ENCODE data around the gene AQP12B.

AQP12B gene

DNA sequence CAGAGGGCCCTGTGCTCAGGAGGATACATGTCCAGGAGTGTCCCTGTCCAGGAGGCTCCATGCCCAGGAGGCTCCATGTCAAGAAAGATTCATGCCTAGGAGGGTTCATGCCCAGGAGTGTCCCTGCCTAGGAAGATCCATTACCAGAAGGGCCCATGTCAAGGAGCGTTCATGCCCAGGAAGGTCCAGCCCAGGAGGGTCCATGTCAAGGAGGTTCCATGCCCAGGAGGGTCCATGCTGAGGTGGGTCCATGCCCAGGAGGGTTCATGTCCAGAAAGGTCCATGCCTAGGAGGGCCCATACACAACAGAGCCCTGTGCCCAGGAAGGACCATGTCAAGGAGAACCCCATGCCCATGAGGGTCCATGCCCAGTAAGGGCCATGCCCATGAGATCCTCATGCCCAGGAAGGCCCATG, 50.4 kb downstream of the AQP12B start:
- no peak for DNase-seq (ENCODE audit: low read depth)

- DNase-seq (ENCODE audit: low read depth), result no peak
Measured at GRCh38 chr2:240631548-240632305, 51.0 kb downstream of the AQP12B start.

GRCh38 chr2:240630771-240631547, 51.7 kb downstream of the AQP12B start:
- DNase-seq (ENCODE audit: low read depth), result no peak

DNA sequence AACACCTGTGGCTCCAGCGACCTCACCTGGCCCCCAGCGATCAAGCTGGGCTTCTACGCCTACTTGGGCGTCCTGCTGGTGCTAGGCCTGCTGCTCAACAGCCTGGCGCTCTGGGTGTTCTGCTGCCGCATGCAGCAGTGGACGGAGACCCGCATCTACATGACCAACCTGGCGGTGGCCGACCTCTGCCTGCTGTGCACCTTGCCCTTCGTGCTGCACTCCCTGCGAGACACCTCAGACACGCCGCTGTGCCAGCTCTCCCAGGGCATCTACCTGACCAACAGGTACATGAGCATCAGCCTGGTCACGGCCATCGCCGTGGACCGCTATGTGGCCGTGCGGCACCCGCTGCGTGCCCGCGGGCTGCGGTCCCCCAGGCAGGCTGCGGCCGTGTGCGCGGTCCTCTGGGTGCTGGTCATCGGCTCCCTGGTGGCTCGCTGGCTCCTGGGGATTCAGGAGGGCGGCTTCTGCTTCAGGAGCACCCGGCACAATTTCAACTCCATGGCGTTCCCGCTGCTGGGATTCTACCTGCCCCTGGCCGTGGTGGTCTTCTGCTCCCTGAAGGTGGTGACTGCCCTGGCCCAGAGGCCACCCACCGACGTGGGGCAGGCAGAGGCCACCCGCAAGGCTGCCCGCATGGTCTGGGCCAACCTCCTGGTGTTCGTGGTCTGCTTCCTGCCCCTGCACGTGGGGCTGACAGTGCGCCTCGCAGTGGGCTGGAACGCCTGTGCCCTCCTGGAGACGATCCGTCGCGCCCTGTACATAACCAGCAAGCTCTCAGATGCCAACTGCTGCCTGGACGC, 52.5 kb downstream of the AQP12B start:
- no peak for DNase-seq (ENCODE audit: low read depth)

GRCh38 chr2:240629619-240629967, 53.1 kb downstream of the AQP12B start:
- no peak for DNase-seq (ENCODE audit: low read depth)

DNA sequence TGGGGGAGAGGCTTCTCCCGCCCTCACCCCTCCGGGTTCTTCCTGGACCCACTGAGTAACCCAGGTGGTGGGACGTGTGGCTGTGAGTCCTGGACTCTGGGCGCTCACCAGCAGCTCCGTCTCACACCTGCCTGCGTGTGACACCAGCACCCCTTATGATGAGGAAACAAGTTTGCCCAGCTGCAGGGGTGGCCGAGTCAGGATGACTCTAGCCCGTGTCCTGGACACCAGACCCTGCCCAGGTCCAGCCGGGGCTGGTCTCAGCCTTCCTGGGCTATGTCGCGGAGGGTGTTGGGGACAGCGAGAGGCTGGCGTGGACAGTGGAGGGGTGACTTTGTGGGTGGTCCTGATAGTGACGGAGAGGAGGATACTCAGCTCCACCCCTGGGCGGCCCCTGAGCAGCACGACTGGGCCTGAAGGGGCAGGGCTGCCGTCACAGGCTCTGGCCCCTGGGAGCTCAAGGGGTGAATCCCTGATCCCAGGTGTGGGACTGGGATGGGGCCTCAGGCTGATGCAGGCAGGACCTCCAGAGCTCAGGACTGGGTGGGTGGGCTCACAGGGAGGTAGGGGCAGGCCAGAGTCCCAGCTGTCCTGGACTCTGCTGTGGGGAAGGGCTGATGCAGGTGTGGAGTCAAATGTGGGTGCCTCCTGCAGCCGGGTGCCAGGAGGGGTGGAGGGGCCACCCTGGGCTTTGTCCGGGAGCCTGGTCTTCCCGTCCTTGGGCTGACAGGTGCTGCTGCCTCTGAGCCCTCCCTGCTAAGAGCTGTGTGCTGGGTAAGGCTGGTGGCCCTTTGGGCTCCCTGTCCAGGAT, 53.7 kb downstream of the AQP12B start:
- no peak for DNase-seq (ENCODE audit: low read depth)

- DNase-seq (ENCODE audit: low read depth), result no peak
Measured at GRCh38 chr2:240628507-240628807, 54.2 kb downstream of the AQP12B start.

DNA sequence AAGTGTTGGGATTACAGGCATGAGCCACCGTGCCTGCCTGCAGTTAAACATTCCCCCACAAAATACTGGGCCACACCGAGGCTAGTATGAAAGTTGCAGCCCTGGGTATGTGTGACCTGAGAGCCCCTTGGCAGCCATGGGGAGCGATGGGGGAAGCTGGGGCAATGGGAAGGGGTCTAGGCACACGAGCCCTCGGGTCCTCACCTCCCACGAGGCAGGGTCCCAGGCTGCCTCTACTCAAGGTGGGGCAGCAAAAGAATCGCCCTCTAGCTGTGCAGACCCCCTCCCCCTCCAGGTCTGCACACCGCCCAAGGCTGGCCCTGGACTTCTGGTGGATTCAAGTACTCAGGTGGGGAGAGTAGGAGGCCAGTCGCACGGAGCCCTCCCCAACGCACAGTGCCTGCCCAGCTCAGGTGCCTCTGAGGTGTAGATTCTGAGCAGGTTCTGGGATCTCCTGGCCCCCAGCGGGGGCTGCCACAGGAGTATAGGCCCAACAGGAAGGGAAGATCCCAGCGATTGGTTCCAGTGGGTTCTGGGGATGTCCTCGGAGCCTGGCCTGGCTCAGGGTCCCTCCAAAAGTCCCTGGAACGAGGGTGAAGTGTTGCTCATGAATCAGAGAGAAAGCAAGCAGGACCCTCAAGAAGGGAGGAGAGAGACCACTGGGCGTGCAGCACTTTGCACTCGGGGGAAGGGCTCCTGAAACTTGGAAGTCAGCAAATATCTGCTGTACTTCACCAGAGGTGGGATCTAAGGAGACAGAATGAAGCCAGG, 54.8 kb downstream of the AQP12B start:
- no peak for DNase-seq (ENCODE audit: low read depth)

- DNase-seq (ENCODE audit: low read depth), result no peak
Measured at GRCh38 chr2:240626531-240627300, 56.0 kb downstream of the AQP12B start.
